Head of caudate nucleus (tissue), 42 donors: ENCODE data around the gene ADM5.
"Not testable (repeated sequence)": the region's sequence is repeated elsewhere in the genome, so short reads cannot be mapped to it uniquely, and the experiment has no call there.

ENCODE experiments used
- DNase-seq, 42 donors: peaks; one replicate each; pipeline versions ENCODE4 v3.0.0 to v3.0.0-alpha.2; 2020 to 2021; ENCODE audit warnings: mixed read lengths in 7 of 42
- intact Hi-C: fragments of 100-400 bp; cut with DNase I; formaldehyde crosslinking; loops from one replicate; pipeline ENCODE4 v1.15.0; 2022

ADM5 gene

DNA sequence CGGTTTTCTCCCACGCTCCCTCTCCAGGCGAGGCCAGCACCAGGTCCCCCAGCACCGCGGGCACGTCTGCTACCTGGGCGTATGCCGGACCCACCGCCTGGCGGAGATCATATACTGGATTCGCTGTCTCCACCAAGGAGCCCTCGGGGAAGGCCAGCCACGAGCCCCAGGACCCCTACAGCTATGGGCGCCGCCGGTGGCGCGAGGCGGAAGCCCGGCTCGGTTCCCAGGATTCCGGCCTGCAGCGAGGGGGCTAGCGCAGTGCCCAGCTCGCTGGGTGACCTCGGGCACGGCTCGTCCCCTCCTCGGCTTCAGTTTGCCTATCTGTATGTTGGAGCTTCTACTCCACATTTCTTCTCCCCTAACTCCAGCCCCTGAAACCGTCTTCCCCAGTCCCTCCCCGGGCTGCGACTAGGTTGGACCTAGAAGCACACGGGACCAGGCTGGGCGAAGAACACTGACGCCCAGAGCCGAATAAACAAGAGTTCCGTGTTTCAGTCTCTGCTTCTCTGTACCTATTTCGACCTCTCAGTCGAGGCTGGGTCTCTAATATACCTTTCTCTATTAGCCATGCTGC lies 773 bp downstream of the ADM5 start:
- intact Hi-C loops = no loop called here
- DNase-seq = peak in 2 of 42 donors; percentile 18 to 26

DNA sequence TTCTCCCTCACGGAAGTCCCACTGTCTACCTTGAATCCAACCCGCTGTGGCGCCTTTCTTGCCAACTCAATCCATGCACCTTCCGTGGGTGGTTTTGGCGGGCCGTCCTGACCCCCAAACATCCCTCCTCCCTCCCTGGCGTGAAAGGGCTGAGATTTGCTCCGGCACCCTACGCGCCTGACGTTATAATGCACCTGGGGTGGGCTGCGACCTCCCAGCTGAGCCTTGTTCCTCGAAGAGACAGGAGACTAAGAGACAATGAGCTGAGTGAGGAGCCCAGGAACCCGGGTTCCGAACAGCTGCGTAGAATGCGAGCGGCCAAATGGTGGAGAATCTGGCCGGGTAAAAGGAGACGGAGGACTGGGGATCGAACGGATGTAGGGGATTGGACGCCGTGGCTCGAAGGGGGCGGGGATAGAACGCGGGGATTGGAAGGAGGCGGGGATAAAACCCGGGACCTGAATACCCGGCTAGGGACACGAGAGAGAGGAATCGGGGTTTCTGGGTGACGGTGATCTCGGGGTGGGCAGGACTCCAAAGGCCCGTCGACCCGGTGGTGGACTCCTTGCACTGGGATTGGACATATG lies 1.4 kb downstream of the ADM5 start, which contains the start of gene CPT1C:
CPT1C (plus strand) TSS at position 461 of the 587 bp plus-strand sequence. CDS start 1,137 bp downstream, outside the sequence.
- intact Hi-C loops = no loop called here
- DNase-seq = peak; percentile 79 to 97 (median 92)

DNA sequence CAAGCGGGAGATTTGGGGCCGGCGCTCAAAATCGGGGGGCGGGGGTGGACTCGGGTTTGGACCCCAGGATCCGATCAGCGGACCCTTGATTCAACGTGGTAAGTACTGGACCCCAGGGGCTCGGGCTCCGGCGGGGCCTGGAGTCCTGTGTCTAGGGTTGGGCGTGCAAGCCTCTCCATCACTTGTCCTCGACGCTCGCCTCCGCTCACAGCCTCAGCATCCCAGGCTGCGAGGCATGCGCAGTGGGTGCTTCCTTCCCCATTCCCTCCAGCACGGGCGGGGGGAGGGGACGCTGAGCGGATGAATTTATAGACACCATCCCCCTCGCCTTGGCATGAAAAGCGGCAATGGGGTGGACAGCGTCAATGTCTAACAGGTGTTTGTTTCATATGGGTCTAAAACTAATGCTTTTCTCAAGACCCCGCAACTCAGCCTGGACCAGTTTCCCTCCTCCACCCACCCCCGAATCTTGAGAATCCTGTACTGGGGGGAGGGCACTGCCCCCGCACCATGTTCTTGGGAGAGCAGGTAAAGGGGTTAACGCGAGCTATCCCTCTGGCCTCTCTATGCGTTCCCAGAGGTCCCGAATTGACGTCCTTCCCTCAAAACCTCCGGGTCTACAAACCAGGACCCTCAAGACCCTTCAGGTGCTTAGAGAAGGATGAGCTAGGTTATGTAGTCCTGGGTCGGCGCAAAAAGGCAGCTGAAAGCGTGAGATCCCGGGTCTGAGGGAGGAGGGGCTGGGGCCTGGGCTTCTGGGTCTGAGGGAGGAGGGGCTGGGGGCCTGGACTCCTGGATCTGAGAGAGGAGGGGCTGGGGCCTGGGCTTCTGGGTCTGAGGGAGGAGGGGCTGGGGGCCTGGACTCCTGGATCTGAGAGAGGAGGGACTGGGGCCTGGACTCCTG lies 2.1 kb downstream of the ADM5 start:
- intact Hi-C loops = no loop called here
- peak; percentile 73 to 93 (median 83) for DNase-seq

DNA sequence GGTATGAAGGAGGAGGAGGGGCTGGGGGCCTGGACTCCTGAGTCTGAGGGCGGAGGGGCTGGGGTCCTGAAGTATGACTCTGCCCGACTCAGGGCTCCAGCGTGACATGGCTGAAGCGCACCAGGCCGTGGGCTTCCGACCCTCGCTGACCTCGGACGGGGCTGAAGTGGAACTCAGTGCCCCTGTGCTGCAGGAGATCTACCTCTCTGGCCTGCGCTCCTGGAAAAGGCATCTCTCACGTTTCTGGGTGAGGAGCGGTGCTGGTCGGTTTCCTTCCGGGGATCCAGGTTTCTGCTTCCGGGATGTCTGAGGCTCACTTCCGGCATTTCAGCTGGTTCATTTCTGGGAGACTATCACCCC lies 2.7 kb downstream of the ADM5 start:
- intact Hi-C loops = no loop called here
- DNase-seq = peak; percentile 35 to 83 (median 70)

DNA sequence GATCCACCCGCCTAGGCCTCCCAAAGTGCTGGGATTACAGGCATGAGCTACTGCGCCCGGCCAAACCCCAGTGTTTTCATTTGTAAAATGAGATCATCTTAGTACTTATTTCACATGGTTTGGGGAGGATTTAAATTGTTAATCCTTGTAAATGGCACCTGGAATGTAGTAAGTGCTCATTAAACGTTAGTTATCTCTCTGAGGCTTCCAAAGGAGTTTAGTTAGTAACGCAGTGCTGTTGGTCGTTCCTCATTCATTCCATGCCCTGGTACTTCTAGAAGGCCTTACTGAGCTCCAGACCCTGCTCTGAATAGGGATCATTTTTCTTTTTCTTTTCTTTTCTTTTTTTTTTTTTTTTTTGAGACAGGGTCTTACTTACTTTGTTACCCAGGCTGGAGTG lies 6.7 kb downstream of the ADM5 start:
- no peak for DNase-seq
- intact Hi-C loops = no loop called here

DNA sequence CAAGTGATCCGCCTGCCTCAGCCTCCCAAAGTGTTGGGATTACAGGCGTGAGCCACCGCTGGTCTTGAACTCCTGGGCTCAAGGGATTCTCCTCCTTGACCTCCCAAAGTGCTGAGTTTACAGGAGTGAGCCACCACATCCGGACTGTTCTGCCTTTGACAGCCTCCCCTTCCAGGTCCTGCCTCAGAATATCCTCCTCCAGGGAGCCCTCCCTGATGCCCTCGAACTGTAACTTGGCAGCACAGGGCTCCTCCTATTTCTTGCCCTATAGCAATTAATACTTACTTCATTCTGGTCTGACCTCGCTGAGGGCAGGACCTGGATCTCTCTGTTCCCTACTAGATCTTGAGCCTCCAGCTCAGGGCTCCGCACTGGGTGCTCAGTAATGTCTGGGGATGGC lies 7.5 kb downstream of the ADM5 start:
- DNase-seq = no peak
- intact Hi-C loops = no loop called here

DNA sequence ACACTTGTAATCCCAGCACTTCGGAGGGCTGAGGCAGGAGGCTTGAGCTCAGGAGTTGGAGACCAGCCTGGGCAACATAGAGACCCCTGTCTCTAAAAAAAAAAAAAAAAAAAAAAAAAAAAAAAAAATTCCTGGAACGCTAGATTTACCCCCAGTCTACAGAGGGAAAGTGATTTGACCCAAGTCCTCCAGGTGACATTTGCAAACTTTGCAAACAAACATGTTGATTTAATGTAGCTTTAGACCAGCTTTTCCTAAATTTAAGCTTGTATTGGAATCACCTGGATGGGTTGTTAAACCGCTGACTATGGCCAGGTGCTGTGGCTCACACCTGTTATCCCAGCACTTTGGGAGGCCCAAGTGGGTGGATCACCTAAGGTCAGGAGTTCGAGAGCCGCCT lies 10.0 kb downstream of the ADM5 start:
- no peak for DNase-seq
- intact Hi-C loops = no loop called here

DNA sequence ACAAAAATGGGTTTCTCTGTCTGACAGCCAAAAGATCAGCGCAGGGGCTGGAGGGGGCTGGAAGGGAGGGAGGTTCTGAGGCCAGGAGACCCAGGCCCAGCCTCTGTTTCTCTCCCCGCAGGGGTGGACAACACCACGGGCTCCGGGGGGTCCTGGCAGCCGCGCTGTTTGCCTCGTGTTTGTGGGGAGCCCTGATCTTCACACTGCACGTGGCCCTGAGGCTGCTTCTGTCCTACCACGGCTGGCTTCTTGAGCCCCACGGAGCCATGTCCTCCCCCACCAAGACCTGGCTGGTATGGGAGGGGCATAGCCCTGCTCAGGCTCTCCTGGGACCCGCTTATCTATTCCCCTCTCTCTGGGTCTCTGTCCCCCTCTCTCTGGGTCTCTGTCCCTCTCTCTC lies 11.2 kb downstream of the ADM5 start:
- no peak for DNase-seq
- intact Hi-C loops = no loop called here

DNA sequence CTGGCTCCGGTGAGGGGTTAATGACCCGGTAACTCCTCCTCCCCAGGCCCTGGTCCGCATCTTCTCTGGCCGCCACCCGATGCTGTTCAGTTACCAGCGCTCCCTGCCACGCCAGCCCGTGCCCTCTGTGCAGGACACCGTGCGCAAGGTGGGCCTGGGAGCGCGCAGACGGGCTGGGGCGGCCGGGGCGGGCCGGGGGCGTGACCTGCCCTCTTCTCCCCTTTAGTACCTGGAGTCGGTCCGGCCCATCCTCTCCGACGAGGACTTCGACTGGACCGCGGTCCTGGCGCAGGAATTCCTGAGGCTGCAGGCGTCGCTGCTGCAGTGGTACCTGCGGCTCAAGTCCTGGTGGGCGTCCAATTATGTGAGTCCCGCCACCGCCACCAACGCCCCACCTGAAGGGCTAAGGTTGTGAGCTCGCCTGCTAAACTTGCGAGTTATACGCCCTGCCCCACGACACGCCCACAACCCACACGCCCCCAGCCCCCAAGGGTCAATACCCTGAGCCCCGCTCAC lies 11.9 kb downstream of the ADM5 start:
- no peak for DNase-seq
- intact Hi-C loops = no loop called here

DNA sequence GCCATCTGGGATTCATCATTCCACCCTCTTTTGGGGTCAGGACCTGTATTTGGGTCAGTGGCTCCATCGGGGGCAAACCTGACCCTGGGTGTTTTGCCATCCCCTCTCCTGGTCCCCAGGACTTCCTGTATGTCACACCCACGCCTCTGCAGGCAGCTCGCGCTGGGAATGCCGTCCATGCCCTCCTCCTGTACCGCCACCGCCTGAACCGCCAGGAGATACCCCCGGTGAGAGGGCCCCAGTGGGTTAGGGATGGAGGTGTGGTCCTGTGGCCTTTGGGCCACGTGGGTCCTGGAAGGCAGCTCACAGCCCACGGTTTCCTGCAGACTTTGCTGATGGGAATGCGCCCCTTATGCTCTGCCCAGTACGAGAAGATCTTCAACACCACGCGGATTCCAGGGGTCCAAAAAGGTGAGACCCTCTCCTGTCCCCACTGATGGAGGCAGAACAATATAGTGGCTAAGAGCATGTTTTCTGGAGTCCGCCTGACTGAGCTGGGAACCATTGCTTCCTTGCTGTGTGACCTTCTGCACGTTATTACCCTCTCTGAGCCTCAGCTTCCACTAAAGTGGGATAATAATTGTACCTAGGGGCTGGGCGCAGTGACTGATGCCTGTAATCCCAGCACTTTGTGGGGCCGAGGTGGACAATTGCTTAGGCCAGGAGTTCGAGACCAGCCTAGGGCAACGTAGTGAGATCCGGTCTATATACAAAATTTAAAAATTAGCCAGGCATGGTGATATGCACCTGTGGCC lies 15.7 kb downstream of the ADM5 start:
- intact Hi-C loops = no loop called here
- DNase-seq = no peak

DNA sequence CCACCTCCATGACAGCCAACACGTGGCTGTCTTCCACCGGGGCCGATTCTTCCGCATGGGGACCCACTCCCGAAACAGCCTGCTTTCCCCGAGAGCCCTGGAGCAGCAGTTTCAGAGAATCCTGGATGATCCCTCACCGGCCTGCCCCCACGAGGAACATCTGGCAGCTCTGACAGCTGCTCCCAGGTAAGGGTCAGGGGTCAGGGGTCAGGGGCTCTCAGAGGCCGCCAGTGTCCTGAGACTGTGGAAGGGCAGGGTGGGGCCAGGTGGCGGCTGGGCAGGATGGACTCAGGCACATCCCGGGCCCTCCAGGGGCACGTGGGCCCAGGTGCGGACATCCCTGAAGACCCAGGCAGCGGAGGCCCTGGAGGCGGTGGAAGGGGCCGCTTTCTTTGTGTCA lies 16.5 kb downstream of the ADM5 start:
- DNase-seq = no peak
- intact Hi-C loops = no loop called here

DNA sequence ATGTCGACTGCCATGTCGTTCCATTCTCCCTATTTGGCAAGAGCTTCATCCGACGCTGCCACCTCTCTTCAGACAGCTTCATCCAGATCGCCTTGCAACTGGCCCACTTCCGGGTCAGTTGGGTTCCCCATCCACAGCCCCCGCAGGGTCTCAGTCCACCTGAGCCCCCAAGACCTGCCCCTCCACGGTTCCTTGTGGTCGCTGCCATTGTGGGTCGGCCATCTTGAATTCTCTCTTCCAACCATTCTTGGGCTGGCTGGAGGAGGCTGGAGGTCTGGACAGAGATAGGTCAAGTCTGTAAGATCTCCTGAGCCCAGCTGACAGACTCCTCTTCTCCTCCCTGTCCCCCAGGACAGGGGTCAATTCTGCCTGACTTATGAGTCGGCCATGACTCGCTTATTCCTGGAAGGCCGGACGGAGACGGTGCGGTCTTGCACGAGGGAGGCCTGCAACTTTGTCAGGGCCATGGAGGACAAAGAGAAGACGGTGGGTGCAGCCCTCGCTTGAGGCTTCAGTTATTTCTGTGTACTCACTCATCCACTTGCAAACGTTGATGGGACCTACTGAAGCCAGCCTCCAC lies 21.1 kb downstream of the ADM5 start:
- DNase-seq = no peak
- intact Hi-C loops = no loop called here

DNA sequence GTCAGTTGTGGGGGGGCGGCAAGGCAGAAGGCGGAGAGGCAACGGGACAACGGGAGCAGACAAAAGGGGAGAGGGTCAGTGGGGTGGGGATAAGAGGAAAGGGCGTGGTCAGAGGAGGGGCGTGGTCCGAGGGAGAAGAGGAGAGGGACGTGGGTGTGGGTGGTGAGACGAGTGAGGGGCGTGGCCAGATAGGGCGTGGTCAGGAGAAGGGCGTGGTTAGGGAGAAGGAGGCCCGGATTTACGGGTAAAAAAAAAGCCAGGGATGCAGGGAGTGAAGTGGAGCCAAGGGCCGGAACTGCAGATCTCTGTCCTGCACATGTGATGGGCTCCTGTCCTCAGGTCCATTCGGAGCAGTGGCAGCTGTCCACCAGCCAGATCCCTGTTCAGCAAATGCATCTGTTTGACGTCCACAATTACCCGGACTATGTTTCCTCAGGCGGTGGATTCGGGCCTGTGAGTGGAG lies 23.0 kb downstream of the ADM5 start:
- peak in 19 of 42 donors; percentile 10 to 55 (median 33) for DNase-seq
- intact Hi-C loops = no loop called here

DNA sequence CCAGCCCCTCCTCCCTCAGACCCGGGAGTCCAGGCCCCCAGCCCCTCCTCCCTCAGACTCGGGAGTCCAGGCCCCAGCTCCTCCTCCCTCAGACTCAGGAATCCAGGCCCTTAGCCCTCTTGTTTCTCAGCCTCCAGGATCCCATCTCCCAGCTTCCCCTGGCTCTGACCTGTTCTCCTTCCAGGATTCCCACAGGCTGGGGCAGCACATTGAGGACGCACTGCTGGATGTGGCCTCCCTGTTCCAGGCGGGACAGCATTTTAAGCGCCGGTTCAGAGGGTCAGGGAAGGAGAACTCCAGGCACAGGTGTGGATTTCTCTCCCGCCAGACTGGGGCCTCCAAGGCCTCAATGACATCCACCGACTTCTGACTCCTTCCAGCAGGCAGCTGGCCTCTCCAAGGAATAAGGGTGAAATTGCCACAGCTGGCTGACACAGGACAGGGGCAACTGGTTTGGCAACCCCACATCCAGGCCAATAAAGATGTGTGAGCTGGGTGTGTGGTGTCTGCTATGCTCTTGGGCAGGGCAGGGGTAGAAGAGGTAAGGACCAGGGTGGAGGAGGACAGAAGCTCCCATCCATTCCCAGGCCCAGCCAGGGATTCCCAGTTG lies 23.9 kb downstream of the ADM5 start:
- intact Hi-C loops = no loop called here
- DNase-seq = no peak

DNA sequence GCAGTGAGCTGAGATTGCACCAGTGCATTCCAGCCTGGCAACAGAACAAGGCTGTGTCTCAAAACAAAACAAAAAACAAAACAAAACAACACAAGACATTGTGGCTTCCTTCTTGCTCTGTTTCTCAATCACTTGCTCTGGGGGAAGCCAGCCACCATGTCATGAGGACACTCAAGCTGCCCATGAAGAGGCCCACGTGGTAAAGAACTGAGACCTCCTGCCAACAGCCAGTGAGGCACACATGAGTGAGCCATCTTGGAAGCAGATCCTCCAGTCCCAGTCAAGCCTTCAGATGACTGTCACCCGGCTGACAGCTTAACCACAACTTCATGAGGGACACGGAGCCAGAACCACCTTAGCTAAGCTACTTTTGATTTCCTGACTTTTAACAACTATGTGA lies 26.8 kb downstream of the ADM5 start:
- intact Hi-C loops = no loop called here
- no peak for DNase-seq

DNA sequence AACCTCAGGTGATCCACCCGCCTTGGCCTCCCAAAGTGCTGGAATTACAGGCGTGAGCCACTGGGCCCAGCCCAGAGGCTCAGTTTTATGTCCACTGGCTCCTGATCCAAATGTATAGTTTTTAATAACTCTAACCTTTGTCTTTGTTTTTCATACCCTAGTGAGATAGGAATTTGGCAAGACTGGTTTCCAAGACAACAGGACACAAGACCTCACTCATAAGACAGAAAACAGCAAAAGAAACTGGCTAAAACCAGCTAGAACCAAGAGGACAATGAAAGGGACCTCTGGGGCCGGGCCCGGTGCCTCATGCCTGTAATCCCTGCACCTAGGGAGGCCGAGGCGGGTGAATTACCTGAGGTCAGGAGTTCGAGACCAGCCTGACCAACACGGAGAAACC lies 29.1 kb downstream of the ADM5 start:
- DNase-seq = no peak
- intact Hi-C loops = no loop called here

DNA sequence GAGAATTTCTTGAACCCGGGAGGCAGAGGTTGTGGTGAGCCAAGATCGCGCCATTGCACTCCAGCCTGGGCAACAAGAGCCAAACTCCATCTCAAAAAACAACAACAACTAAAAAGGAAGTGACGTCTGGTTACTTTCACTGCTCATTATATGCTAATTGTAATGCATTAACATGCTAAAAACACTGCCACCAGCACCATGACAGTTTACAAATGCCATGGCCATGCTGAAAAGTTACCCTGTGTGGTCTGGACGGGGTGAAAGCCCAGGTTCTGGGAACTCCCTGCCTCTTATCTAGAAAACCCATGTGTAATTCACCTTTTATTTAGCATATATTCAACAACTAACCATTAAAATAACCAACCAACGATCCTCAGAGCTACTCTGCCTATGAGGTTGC lies 29.6 kb downstream of the ADM5 start:
- intact Hi-C loops = no loop called here
- DNase-seq = no peak

DNA sequence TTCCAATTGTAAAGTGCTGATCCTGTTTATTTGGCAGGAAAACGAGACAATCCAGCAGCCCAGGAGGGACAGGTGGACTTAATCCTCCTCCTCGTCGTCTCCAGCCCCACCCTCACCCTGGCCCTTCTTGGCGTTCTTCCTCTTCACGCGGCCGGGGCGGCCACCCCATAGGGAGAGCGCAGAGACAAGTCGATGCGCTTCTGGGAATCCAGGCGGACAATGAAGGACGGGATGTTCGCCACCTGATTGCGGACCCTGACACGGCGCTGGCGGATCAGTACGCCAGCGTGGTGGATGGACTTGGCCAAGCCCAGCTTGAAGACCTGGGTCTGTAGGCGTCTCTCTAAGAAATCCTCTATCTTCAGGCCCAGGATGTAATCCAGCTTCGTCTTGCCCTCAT lies 30.0 kb downstream of the ADM5 start:
- DNase-seq, intact Hi-C loops: not testable (repeated sequence)
